Left lung (tissue), 10 donors: ENCODE measurements around the gene TRIM73. TPM values are rescaled to one million over a fixed set of nuclear protein-coding genes. Genes with fewer than 3 reads are reported as not detected.
"Not testable (repeated sequence)": the region's sequence is repeated elsewhere in the genome, so short reads cannot be mapped to it uniquely, and the experiment has no call there.

Experiments used
- ATAC-seq: fragments of 200-7000 bp; cut with Tn5 transposase; one replicate; pipeline ENCODE4 v1.9.1; 2020; ENCODE audit warnings: moderate library complexity
- DNase-seq, 4 donors: peaks; one replicate each; pipeline ENCODE4 v3.0.0-alpha.2; 2013 to 2020
- H3K27ac ChIP-seq, 2 donors: fragments of 200-600 bp; sonication (generic) in 1 of 2; one replicate each; pipeline versions ENCODE4 v1.5.0 to v1.8.0; 2020 to 2021
- H3K27me3 ChIP-seq, 2 donors: fragments of 200-600 bp; sonication (generic) in 1 of 2; one replicate each; pipeline versions ENCODE4 v1.5.0 to v1.8.0; 2020 to 2021
- H3K36me3 ChIP-seq, 2 donors: fragments of 200-600 bp; sonication (generic) in 1 of 2; one replicate each; pipeline versions ENCODE4 v1.5.0 to v1.8.0; 2020 to 2021
- H3K4me1 ChIP-seq, 2 donors: fragments of 200-600 bp; one replicate each; pipeline ENCODE4 v1.8.0; 2021
- H3K4me3 ChIP-seq, 2 donors: fragments of 200-600 bp; sonication (generic) in 1 of 2; one replicate each; pipeline versions ENCODE4 v1.5.0 to v1.8.0; 2020 to 2021; ENCODE audit warnings: mild to moderate bottlenecking in 1 of 2
- H3K9me3 ChIP-seq, 2 donors: fragments of 200-600 bp; sonication (generic) in 1 of 2; one replicate each; pipeline versions ENCODE4 v1.5.0 to v1.8.0; 2020 to 2021
- CTCF ChIP-seq, 2 donors: fragments of 200-600 bp; sonication (generic) in 1 of 2; IDR thresholded peaks; one replicate each; pipeline versions ENCODE4 v1.5.0 to v1.8.0; 2021; ENCODE audit warnings: antibody characterized with exemption in 2 of 2
- intact Hi-C, 2 donors: fragments of 100-400 bp; cut with DNase I; formaldehyde crosslinking; loops; one replicate each; pipeline versions ENCODE4 v1.11.2 to v1.14.2; 2022
- polyA plus RNA-seq, 6 donors: library from polyadenylated mRNA; unstranded; fragments of 120-200 nt; gene quantifications; one replicate each; pipeline ENCODE4 v1.2.1, GENCODE V29; 2013; ENCODE audit not compliant: insufficient read length in 6 of 6
- total RNA-seq, 2 donors: library from RNA; stranded (reverse); fragmentation: NEBNext Ultra II Directional; extraction: Animal tissue kit (Norgen Biotek cat#: 25700); gene quantifications; one replicate each; pipeline ENCODE4 v1.2.1, GENCODE V29; 2021
- donor health status: DM: no; HTN: yes; CAD: no.
- donor health status: DM: no; HTN: no; CAD: no.

TRIM73 gene
- total and polyA plus RNA-seq, 8 donors = 2.0 to 8.9 (median 5.1) TPM

DNA sequence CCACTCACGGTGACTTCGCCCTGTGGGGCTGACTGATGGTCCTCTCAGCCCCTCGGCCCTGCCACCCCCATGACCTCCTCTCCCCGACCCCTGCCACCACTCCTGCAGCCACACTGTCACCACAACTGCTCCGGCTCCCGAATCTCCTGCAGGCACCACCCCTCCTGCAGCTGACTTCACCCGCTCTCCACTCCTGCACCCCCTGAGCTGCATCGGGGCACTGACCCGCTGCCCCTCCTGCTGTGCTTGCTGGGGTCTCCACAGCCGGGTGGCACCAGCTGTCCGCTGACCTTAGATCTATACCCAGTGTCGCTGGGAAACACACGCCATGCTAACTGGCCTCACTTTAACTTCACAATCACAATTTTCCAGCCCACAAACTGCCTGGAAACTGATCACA is 24.7 kb downstream of the TRIM73 start:
- ATAC-seq, H3K27ac ChIP-seq, H3K4me1 ChIP-seq, intact Hi-C loops, H3K4me3 ChIP-seq, DNase-seq, H3K27me3 ChIP-seq, H3K9me3 ChIP-seq: not testable (repeated sequence)
- H3K36me3 ChIP-seq = peaks cover 0 to 65% of the 10 kb centered on the region in 2 donors

GRCh38 chr7:75421798-75422710 is 26.6 kb downstream of the TRIM73 start:
- H3K4me3 ChIP-seq, DNase-seq, ATAC-seq, H3K4me1 ChIP-seq, H3K27ac ChIP-seq, H3K9me3 ChIP-seq, H3K27me3 ChIP-seq, intact Hi-C loops: not testable (repeated sequence)
- H3K36me3 ChIP-seq = peaks cover 0 to 47% of the 10 kb centered on the region in 2 donors

DNA sequence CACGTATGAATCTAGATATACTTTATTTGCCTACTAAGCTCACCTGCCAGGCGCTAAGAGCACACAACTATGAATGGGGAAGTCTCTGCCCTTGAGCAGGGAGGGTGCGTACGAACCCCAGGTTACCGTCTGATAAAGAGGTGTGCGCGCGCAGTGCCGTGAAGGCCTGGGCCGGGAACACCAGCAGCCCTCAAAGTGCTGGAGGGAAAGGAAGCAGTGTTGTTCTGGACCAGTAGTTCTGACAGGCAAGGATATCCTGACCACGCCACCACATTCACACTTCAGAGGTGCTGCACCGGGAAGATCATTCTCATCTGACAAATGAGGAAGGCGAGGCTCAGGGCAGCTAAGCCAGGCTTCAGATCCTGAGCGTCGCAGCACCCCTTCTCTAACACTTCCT is 28.1 kb downstream of the TRIM73 start:
- H3K4me1 ChIP-seq = not testable (repeated sequence)

DNA sequence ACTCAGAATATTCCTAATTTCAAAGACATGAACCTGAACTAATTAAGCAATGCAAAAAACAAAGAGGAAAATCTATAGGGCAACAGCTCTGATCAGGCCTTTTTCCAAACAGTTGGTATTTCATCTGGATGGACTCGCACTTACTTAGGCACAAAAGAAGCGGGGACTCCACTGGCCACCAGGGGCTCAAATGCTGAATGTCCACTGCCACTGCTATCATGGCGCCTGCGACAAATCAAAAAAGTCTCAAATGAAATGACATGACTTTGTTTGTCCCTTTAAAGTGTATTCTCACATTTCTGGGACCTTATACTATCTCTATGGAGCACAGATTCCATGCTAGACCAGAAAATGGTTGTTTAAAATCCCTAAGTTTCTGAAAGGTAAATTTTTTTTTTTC is 43.6 kb downstream of the TRIM73 start:
- H3K27ac ChIP-seq, H3K9me3 ChIP-seq, DNase-seq, H3K4me1 ChIP-seq, H3K27me3 ChIP-seq, ATAC-seq, intact Hi-C loops, H3K4me3 ChIP-seq: not testable (repeated sequence)
- H3K36me3 ChIP-seq = peaks cover 8 to 68% of the 10 kb centered on the region in 2 donors

More for the DNA sequence above, 28.1 kb downstream of the TRIM73 start:
- peaks cover 0 to 50% of the 10 kb centered on the region in 2 donors for H3K36me3 ChIP-seq
- DNase-seq, H3K9me3 ChIP-seq, H3K27me3 ChIP-seq, ATAC-seq, intact Hi-C loops, H3K4me3 ChIP-seq, H3K27ac ChIP-seq: not testable (repeated sequence)

GRCh38 chr7:75442101-75442464 is 46.7 kb downstream of the TRIM73 start:
- H3K27me3 ChIP-seq, DNase-seq, H3K4me1 ChIP-seq, intact Hi-C loops, H3K9me3 ChIP-seq: not testable (repeated sequence)
- Histone ChIP-seq H3K4me3 (peak overlapping the region; percentile 41 to 49), H3K36me3 (peaks cover 8 to 38% of the 10 kb centered on the region in 2 donors), H3K27ac (peak overlapping the region in 1 of 2 donors; percentile 80)
- ATAC-seq = peak; percentile 72

DNA sequence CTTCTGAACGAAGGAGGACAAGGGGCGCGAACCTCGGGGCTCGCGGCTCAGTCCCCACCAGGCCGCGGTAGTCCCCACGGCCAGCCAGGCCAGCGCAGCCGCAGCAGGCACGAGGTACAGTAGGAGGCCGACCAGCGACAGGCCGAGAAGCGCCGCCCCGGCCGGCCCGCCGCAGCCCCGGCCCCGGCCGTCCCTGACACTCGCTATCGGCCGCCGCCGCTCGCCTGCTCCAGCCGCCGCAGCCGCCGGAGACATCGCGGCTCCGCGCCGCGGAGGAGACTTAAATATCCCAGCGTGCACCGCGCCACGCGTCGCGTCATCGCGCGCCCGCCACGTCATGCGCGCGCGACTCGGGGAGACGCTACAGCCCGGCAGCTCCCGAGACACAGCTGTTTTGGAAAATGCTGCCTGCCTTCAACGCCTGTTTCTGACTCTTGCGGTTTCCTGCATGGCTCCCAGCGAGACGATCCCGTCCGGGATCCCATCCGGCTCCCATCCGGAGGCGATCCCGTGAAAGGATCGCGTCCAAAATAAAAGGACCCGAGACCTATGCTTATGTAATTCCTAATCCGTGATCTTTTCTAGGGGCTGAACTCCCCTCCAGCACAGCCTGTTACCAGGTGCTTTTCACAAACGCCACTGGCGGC is 47.2 kb downstream of the TRIM73 start:
- H3K4me3 ChIP-seq = peak overlapping the region; percentile 41 to 49
- H3K27me3 ChIP-seq, H3K9me3 ChIP-seq, H3K4me1 ChIP-seq, intact Hi-C loops: not testable (repeated sequence)
- H3K27ac ChIP-seq = peak overlapping the region; percentile 75 to 80
- ATAC-seq (peak; percentile 98), DNase-seq (peak in 2 of 4 donors; percentile 10 to 79)
- peaks cover 8 to 33% of the 10 kb centered on the region in 2 donors for H3K36me3 ChIP-seq

GRCh38 chr7:75449946-75450345 is 54.5 kb downstream of the TRIM73 start:
- DNase-seq, intact Hi-C loops, ATAC-seq, H3K27ac ChIP-seq, H3K4me3 ChIP-seq, H3K36me3 ChIP-seq, H3K4me1 ChIP-seq, H3K27me3 ChIP-seq, H3K9me3 ChIP-seq: not testable (repeated sequence)

GRCh38 chr7:75452494-75452955 is 57.1 kb downstream of the TRIM73 start:
- H3K27me3 ChIP-seq, H3K27ac ChIP-seq, intact Hi-C loops, H3K4me1 ChIP-seq, DNase-seq, H3K36me3 ChIP-seq, H3K4me3 ChIP-seq, H3K9me3 ChIP-seq: not testable (repeated sequence)
- TF ChIP-seq CTCF (IDR thresholded peaks at IDR 0.05) = peak; percentile 30 to 32
- ATAC-seq = peak; percentile 90

Other genes with a start within 250 kb of the TRIM73 start
- gene POM121C, start 90.7 kb downstream of the TRIM73 start, total RNA-seq = 10 to 100 TPM; 32.0 to 43.1 TPM
- gene POM121C, start 90.7 kb downstream of the TRIM73 start, polyA plus RNA-seq = 10 to 100 TPM; 67.9 to 82.9 (median 77.2) TPM
- not detected for gene SPDYE5, start 96.7 kb downstream of the TRIM73 start, total RNA-seq
- gene SPDYE5, start 96.7 kb downstream of the TRIM73 start, polyA plus RNA-seq = 1 to 10 TPM; 3.8 to 8.2 (median 6.5) TPM